Panc1 (cell line): ENCODE data around the gene TNNC1. TPM values are rescaled to one million over a fixed set of nuclear protein-coding genes. Genes with fewer than 3 reads are reported as not detected.

ENCODE experiments used
- ATAC-seq: fragments of 200-7000 bp; cut with Tn5 transposase; 2 replicates; pipeline ENCODE4 v1.9.1; 2020; ENCODE audit warnings: mild to moderate bottlenecking, moderate library complexity
- BruUV-seq: library from RNA; stranded (reverse); fragments of 400-500 nt; replicated peaks from 2 replicates; lab custom pipeline; 2021; lab: Mats Ljungman, UMichigan
- CTCF ChIA-PET: fragments of 300-600 bp; sonication (Branson Sonifier 250); formaldehyde crosslinking; loops from one replicate; lab custom pipeline; 2022; ENCODE audit warnings: antibody characterized with exemption; lab: Charles Lee
- POLR2A ChIA-PET: fragments of 300-600 bp; sonication (Branson Sonifier 250); formaldehyde crosslinking; loops from one replicate; lab custom pipeline; 2022; ENCODE audit warnings: antibody characterized with exemption; lab: Charles Lee
- DNase-seq: peaks from one replicate; pipeline ENCODE4 v3.0.0-alpha.2; 2010; ENCODE audit warnings: low read depth, low spot score
- H3K27ac ChIP-seq: 2 replicates; pipeline ENCODE4 v1.5.1; 2011; ENCODE audit warnings: mild to moderate bottlenecking, low read length, inconsistent platforms
- H3K27me3 ChIP-seq: fragments of 200-500 bp; sonication (Bioruptor generic); 2 replicates; pipeline ENCODE4 v1.6.0; 2014; ENCODE audit warnings: low read length, inconsistent platforms; ENCODE audit not compliant: control insufficient read depth, insufficient read depth
- H3K36me3 ChIP-seq: fragments of 200-500 bp; sonication (Bioruptor generic); 2 replicates; pipeline ENCODE4 v1.5.1; 2014; ENCODE audit warnings: inconsistent platforms, mild to moderate bottlenecking, low read length, moderate library complexity; ENCODE audit not compliant: control insufficient read depth, insufficient read depth
- H3K4me1 ChIP-seq: 2 replicates; pipeline ENCODE4 v1.5.1; 2011; ENCODE audit warnings: inconsistent platforms, mild to moderate bottlenecking, low read length, moderate library complexity; ENCODE audit not compliant: control insufficient read depth, insufficient read depth
- H3K4me3 ChIP-seq, 2 experiments: 2 replicates each; pipeline ENCODE4 v1.5.1; 2011 to 2012; ENCODE audit warnings: low read depth in 2 of 2, low read length in 2 of 2, mild to moderate bottlenecking in 2 of 2, inconsistent platforms in 1 of 2, moderate library complexity in 1 of 2
- H3K9me3 ChIP-seq: fragments of 200-500 bp; sonication (Bioruptor generic); 2 replicates; pipeline ENCODE4 v1.5.1; 2014; ENCODE audit warnings: low read depth, mild to moderate bottlenecking, inconsistent platforms, low read length, moderate library complexity; ENCODE audit not compliant: control insufficient read depth, insufficient read depth
- CTCF ChIP-seq: fragments of 450-650 bp; IDR thresholded peaks from 2 replicates; pipeline ENCODE4 v1.5.1; 2017; ENCODE audit warnings: mild to moderate bottlenecking
- POLR2AphosphoS5 ChIP-seq: IDR thresholded peaks from 2 replicates; pipeline ENCODE4 v1.6.1; 2012; ENCODE audit warnings: mild to moderate bottlenecking, low read depth, low read length, moderate library complexity
- REST ChIP-seq, 2 experiments: IDR thresholded peaks; 2 replicates each; pipeline ENCODE4 v1.6.1; 2011 to 2012; ENCODE audit warnings: low read depth in 2 of 2, control low read depth in 1 of 2, low read length in 1 of 2, mild to moderate bottlenecking in 1 of 2, moderate library complexity in 1 of 2; ENCODE audit not compliant: insufficient read depth in 1 of 2
- SIN3A ChIP-seq: IDR thresholded peaks from 2 replicates; pipeline ENCODE4 v1.6.1; 2012; ENCODE audit warnings: low read depth, mild to moderate bottlenecking, low read length, moderate library complexity, borderline replicate concordance; ENCODE audit not compliant: insufficient read depth
- TCF7L2 ChIP-seq: IDR thresholded peaks from 2 replicates; pipeline ENCODE4 v1.6.1; 2011; ENCODE audit warnings: mild to moderate bottlenecking, low read depth, low read length, inconsistent platforms
- in situ Hi-C: cut with HindIII; loops from 2 replicates; pipeline ENCODE4 v1.10.0; 2016; ENCODE audit warnings: low sequenced_read_pairs, low pct_unique_long_range_greater_than_20kb
- intact Hi-C: fragments of 100-400 bp; cut with micrococcal nuclease; formaldehyde crosslinking; loops from one replicate; pipeline ENCODE4 v1.10.0; 2022; ENCODE audit not compliant: unreplicated experiment
- total RNA-seq: library from RNA; stranded (reverse); gene quantifications from one replicate; pipeline ENCODE4 v1.2.1, GENCODE V29; 2021; ENCODE audit not compliant: unreplicated experiment

Gene TNNC1
- total RNA-seq, 1 experiment from 2014 or later, result 5.2 TPM

DNA sequence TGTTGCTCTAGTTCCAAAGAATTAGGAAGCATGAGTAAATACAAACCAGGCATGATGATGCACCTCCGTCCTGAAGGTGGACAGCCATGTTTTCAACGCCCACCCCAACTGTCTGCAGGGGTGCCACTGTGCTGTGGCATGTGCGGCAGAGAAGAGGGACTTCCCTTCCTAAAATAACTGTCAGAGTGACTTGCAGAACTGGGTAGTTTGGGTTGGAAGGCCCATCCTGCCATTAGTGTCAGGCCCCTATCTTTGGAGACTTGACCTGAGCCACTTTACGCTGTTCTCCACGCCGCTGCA, 23.9 kb upstream of the TNNC1 start:
- no TSS peak for BruUV-seq
- intact Hi-C loops, result no loop called here
- H3K27me3 ChIP-seq, result no peaks in the 10 kb centered on the region
- CTCF ChIA-PET, result no interaction called here
- peaks cover 3% of the 10 kb centered on the region; the same call in 1 of the 2 replicates for H3K36me3 ChIP-seq
- in situ Hi-C loops, result no loop called here
- TF ChIP-seq POLR2AphosphoS5 (no peak), TCF7L2 (no peak), CTCF (no peak), REST (IDR thresholded peaks at IDR 0.05; ENCODE audit: insufficient read depth in 1 of 2, low read depth in 2 of 2, low read length in 1 of 2) (no peak), SIN3A (no peak)
- ATAC-seq, result no peak
- no peak for DNase-seq
- no peaks in the 10 kb centered on the region for H3K4me1 ChIP-seq
- H3K9me3 ChIP-seq, result no peaks in the 10 kb centered on the region
- no peak overlapping the region for H3K4me3 ChIP-seq
- POLR2A ChIA-PET, result interaction anchor here (0.7 kb wide), 1 partner anchor 227 kb away, joined by 3 read pairs; no protein-coding TSS in a partner anchor
- H3K27ac ChIP-seq, result no peak overlapping the region

DNA sequence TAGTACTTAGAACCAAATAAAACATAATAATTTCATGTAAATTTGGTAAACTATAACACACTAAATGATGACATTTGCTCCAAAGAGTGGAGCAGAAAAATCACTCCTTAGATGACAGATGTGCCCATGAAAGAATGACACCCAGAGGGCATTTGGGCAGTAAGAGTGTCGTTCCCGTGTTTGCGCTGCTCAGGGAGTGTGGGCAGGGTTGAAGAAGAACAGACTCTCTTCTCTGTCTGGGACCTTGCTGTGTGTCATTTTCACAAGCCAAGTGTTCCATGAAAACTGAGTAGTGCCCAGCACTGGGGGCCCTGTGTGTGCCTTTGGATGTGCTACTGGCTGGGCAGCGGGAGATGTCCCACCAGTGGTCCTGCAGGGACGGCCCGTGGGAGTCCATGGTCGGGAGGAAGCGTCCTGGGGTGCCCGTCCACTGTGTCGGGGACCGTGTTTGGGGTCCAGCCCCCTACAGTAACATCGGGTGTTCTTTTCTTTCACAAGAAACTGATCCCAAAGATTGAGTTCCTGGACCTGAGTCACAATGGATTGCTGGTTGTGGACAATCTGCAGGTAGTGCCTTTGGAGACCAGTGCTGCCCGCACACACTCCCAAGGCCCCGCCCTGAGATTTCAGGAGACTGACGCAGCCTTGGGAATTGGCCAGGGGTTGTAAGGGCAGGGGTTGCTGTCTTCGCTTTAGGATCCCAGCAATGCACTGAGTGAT, 23.4 kb upstream of the TNNC1 start:
- BruUV-seq, result no TSS peak
- peaks cover 3% of the 10 kb centered on the region; the same call in 1 of the 2 replicates for H3K36me3 ChIP-seq
- H3K27me3 ChIP-seq, result no peaks in the 10 kb centered on the region
- CTCF ChIA-PET, result no interaction called here
- no peaks in the 10 kb centered on the region for H3K9me3 ChIP-seq
- ATAC-seq (no peak), DNase-seq (no peak)
- H3K27ac ChIP-seq, result no peak overlapping the region
- intact Hi-C loops, result no loop called here
- TF ChIP-seq REST (IDR thresholded peaks at IDR 0.05; ENCODE audit: insufficient read depth in 1 of 2, low read depth in 2 of 2, low read length in 1 of 2) (no peak), TCF7L2 (no peak), SIN3A (no peak), POLR2AphosphoS5 (no peak), CTCF (no peak)
- POLR2A ChIA-PET, result no interaction called here
- no peak overlapping the region for H3K4me3 ChIP-seq
- no peaks in the 10 kb centered on the region for H3K4me1 ChIP-seq
- in situ Hi-C loops, result no loop called here
